CD14-positive monocyte (primary cell): ENCODE data around the gene CCDC106. TPM values are rescaled to one million over a fixed set of nuclear protein-coding genes. Genes with fewer than 3 reads are reported as not detected.

Source experiments
- DNase-seq, 3 donors: peaks; one replicate each; pipeline ENCODE4 v3.0.0-alpha.2; 2011 to 2022
- H2AFZ ChIP-seq: 2 replicates; pipeline ENCODE4 v1.6.0; 2012; ENCODE audit warnings: mild to moderate bottlenecking, low read depth, low read length, inconsistent platforms; ENCODE audit not compliant: insufficient read depth, poor library complexity, severe bottlenecking
- H3K27ac ChIP-seq, 2 donors: 1 replicate in 1 of 2; 2 replicates in 1 of 2; pipeline ENCODE4 v1.5.1; 2012 to 2013; ENCODE audit warnings: low read length in 2 of 2, control low read depth in 1 of 2, inconsistent platforms in 1 of 2, low read depth in 1 of 2, mild to moderate bottlenecking in 1 of 2
- H3K27me3 ChIP-seq, 2 donors: one replicate each; pipeline versions ENCODE4 v1.6.0 to v1.6.1; 2011 to 2013; ENCODE audit warnings: low read length in 2 of 2; ENCODE audit not compliant: control insufficient read depth in 2 of 2, insufficient read depth in 2 of 2
- H3K36me3 ChIP-seq, 2 donors: replicated peaks in 1 of 2; 1 replicate in 1 of 2; 2 replicates in 1 of 2; pipeline versions ENCODE4 v1.5.1 to v1.6.1; 2012 to 2013; ENCODE audit warnings: low read length in 2 of 2, control low read depth in 1 of 2, inconsistent platforms in 1 of 2, mild to moderate bottlenecking in 1 of 2; ENCODE audit not compliant: insufficient read depth in 2 of 2, control insufficient read depth in 1 of 2
- H3K4me1 ChIP-seq, 2 donors: 1 replicate in 1 of 2; 2 replicates in 1 of 2; pipeline versions ENCODE4 v1.5.1 to v1.6.1; 2012 to 2013; ENCODE audit warnings: low read length in 2 of 2, control low read depth in 1 of 2, inconsistent platforms in 1 of 2, mild to moderate bottlenecking in 1 of 2, moderate library complexity in 1 of 2; ENCODE audit not compliant: insufficient read depth in 2 of 2, control insufficient read depth in 1 of 2
- H3K4me2 ChIP-seq: replicated peaks from 2 replicates; pipeline ENCODE3; 2012; ENCODE audit warnings: low read length, moderate library complexity, mild to moderate bottlenecking; ENCODE audit not compliant: poor library complexity, severe bottlenecking; ENCODE audit errors: extremely low read depth
- H3K4me3 ChIP-seq, 3 experiments: fragments of 200-600 bp in 1 of 3; sonication (generic) in 1 of 3; replicated peaks in 1 of 3; 1 replicate in 2 of 3; 2 replicates in 1 of 3; pipeline ENCODE4 v1.5.1; 2011 to 2013; ENCODE audit warnings: low read length in 3 of 3, mild to moderate bottlenecking in 3 of 3, control low read depth in 2 of 3, low read depth in 2 of 3, inconsistent platforms in 1 of 3, moderate library complexity in 1 of 3
- H3K79me2 ChIP-seq: 2 replicates; pipeline ENCODE4 v1.6.0; 2012; ENCODE audit warnings: mild to moderate bottlenecking, control low read depth, inconsistent platforms, low read length, moderate library complexity; ENCODE audit not compliant: insufficient read depth
- H3K9ac ChIP-seq: 2 replicates; pipeline ENCODE4 v1.6.0; 2017; ENCODE audit warnings: low read length, mild to moderate bottlenecking; ENCODE audit not compliant: insufficient read depth, poor library complexity, severe bottlenecking
- H3K9me3 ChIP-seq, 2 donors: replicated peaks in 1 of 2; 1 replicate in 1 of 2; 2 replicates in 1 of 2; pipeline versions ENCODE4 v1.5.1 to v1.6.1; 2012 to 2013; ENCODE audit warnings: low read length in 2 of 2, control low read depth in 1 of 2; ENCODE audit not compliant: control insufficient read depth in 1 of 2, insufficient read depth in 1 of 2
- H4K20me1 ChIP-seq: 2 replicates; pipeline ENCODE4 v1.6.0; 2012; ENCODE audit warnings: mild to moderate bottlenecking, low read length, control low read depth, moderate library complexity; ENCODE audit not compliant: insufficient read depth
- H3K27ac Mint-ChIP-seq, 7 donors: one replicate each; pipeline ENCODE4 v1.8.0; 2020; ENCODE audit warnings: mild to moderate bottlenecking in 7 of 7, mixed read lengths in 7 of 7, moderate library complexity in 6 of 7, inconsistent platforms in 2 of 7
- H3K27me3 Mint-ChIP-seq, 3 donors: one replicate each; pipeline ENCODE4 v1.8.0; 2021 to 2022; ENCODE audit warnings: low read depth in 3 of 3, mild to moderate bottlenecking in 3 of 3, mixed read lengths in 3 of 3, moderate library complexity in 3 of 3, inconsistent platforms in 1 of 3
- H3K36me3 Mint-ChIP-seq, 2 donors: one replicate each; pipeline ENCODE4 v1.8.0; 2020; ENCODE audit warnings: mixed read lengths in 2 of 2, inconsistent platforms in 1 of 2, mild to moderate bottlenecking in 1 of 2
- H3K4me1 Mint-ChIP-seq: one replicate; pipeline ENCODE4 v1.8.0; 2020; ENCODE audit warnings: mild to moderate bottlenecking, mixed read lengths
- H3K4me3 Mint-ChIP-seq, 2 donors: one replicate each; pipeline ENCODE4 v1.8.0; 2020; ENCODE audit warnings: mild to moderate bottlenecking in 2 of 2, mixed read lengths in 2 of 2, moderate library complexity in 1 of 2
- H3K9me3 Mint-ChIP-seq, 7 donors: one replicate each; pipeline ENCODE4 v1.8.0; 2020 to 2022; ENCODE audit warnings: mixed read lengths in 7 of 7, mild to moderate bottlenecking in 6 of 7, moderate library complexity in 6 of 7, inconsistent platforms in 2 of 7
- WGBS: methylation state at CpG from one replicate; pipeline ENCODE4 v1.1.5; 2013; ENCODE audit warnings: missing lambda C conversion rate; ENCODE audit not compliant: insufficient coverage; 5-methylcytosine and 5-hydroxymethylcytosine counted together
- intact Hi-C, 2 donors: fragments of 100-400 bp; cut with micrococcal nuclease; formaldehyde crosslinking; loops; one replicate each; pipeline versions ENCODE4 v1.15.0 to v1.15.1; 2023
- polyA plus RNA-seq, 3 donors: library from polyadenylated mRNA; depleted of rRNA in 1 of 3; unstranded in 2 of 3; stranded (reverse) in 1 of 3; fragments of 300-500 nt in 2 of 3; fragments of >200 nt in 1 of 3; fragmentation: Illumina TruSeq in 2 of 3; gene quantifications; 1 replicate in 2 of 3; 2 replicates in 1 of 3; pipeline ENCODE4 v1.2.3, GENCODE V29; 2012 to 2021
- TF ChIP-seq, protein P1 (sequence below): fragments of 200-600 bp; IDR thresholded peaks from one replicate; pipeline ENCODE4 v1.8.0; 2022; ENCODE audit warnings: antibody characterized with exemption, mild to moderate bottlenecking

Gene CCDC106
- polyA plus RNA-seq, 3 donors: 0.74 to 2.4 (median 1.2) TPM

DNA sequence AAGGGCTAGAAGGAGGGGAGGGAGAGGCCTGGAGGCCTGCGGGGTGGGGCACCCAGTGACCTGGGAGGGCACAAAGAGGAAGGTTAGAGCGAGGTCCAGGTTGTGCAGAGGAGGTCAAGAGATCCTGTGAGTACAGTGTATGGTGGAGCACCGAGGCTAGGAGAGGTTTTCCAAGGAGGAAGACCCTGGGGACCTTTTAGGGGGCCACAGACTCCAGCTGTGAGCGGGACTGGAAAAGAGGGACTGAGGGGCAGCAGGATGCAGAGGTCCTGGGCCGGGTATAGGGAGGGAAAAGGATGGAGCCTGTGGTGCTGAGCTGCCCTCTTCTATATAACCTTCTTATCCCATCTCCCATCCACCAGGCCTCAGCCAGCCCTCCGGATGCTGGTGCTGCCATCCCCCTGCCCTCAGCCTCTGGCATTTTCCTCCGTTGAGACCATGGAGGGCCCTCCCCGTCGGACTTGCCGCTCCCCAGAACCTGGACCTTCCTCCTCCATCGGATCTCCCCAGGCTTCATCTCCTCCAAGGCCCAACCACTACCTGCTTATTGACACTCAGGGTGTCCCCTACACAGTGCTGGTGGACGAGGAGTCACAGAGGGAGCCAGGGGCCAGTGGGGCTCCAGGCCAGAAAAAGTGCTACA is 3.7 kb upstream of the CCDC106 start:
- Histone ChIP-seq H2AFZ (peak overlapping the region; percentile 74), H3K4me1 (peaks cover 66 to 77% of the 10 kb centered on the region in 2 donors), H3K9ac (peak overlapping the region; percentile 74), H3K9me3 (peaks cover 0 to 3% of the 10 kb centered on the region in 2 donors), H3K27me3 (peaks cover 0 to 5% of the 10 kb centered on the region in 2 donors), H3K36me3 (peaks cover 11 to 13% of the 10 kb centered on the region in 2 donors), H3K4me3 (peak overlapping the region; percentile 46 to 83 (median 59)), H3K27ac (peak overlapping the region in 1 of 2 donors; percentile 91), H3K79me2 (peaks cover 31% of the 10 kb centered on the region), H4K20me1 (peaks cover 12% of the 10 kb centered on the region), H3K4me2 (peak overlapping the region; percentile 96)
- Mint-ChIP-seq H3K27me3 (peaks cover 7 to 29% (median 21%) of the 10 kb centered on the region in 3 donors), H3K36me3 (peaks cover 10 to 22% of the 10 kb centered on the region in 2 donors), H3K9me3 (peaks cover 0 to 7% (median 4%) of the 10 kb centered on the region in 7 donors), H3K4me1 (peaks cover 62% of the 10 kb centered on the region), H3K4me3 (peak overlapping the region; percentile 87 to 91), H3K27ac (peak overlapping the region in 6 of 7 donors; percentile 53 to 91 (median 81))
- intact Hi-C loops: loop anchor here in 1 of 2 donors (5.0 kb wide), 1 partner anchor 37 kb away; the partner anchor contains the start of gene ZNF865
- TF ChIP-seq, protein P1, sequence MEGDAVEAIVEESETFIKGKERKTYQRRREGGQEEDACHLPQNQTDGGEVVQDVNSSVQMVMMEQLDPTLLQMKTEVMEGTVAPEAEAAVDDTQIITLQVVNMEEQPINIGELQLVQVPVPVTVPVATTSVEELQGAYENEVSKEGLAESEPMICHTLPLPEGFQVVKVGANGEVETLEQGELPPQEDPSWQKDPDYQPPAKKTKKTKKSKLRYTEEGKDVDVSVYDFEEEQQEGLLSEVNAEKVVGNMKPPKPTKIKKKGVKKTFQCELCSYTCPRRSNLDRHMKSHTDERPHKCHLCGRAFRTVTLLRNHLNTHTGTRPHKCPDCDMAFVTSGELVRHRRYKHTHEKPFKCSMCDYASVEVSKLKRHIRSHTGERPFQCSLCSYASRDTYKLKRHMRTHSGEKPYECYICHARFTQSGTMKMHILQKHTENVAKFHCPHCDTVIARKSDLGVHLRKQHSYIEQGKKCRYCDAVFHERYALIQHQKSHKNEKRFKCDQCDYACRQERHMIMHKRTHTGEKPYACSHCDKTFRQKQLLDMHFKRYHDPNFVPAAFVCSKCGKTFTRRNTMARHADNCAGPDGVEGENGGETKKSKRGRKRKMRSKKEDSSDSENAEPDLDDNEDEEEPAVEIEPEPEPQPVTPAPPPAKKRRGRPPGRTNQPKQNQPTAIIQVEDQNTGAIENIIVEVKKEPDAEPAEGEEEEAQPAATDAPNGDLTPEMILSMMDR: no peak
- 67% methylated on average over 10 of the region's 12 CpGs for WGBS
- no peak for DNase-seq

DNA sequence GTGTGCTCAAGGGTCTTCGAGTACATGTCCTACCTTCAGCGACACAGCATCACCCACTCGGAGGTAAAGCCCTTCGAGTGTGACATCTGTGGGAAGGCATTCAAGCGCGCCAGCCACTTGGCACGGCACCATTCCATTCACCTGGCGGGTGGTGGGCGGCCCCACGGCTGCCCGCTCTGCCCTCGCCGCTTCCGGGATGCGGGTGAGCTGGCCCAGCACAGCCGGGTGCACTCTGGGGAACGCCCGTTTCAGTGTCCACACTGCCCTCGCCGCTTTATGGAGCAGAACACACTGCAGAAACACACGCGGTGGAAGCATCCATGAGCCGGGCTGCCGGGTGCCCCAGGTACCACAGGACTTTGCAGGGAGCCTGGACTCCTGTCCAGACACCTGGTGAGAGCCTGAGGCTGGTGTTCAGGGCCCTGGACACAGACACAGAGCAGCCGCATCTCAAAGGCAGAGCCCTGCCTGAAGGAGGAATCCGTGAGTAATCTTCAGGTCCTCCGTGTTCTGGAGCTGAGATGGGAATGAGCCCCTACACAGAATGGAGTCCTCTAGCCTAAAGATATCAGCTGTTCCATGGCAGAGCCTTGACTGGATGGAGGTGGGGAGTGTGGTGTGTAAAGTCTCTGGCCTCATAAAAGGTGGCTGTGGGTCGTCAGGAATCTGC is 3.0 kb upstream of the CCDC106 start:
- 98% methylated on average over 25 of the region's 28 CpGs for WGBS
- H3K27ac ChIP-seq: peak overlapping the region in 1 of 2 donors; percentile 91
- Mint-ChIP-seq H3K27ac (peak overlapping the region in 1 of 7 donors; percentile 23), H3K4me3 (no peak overlapping the region), H3K4me1 (peaks cover 63% of the 10 kb centered on the region), H3K27me3 (peaks cover 7 to 31% (median 19%) of the 10 kb centered on the region in 3 donors), H3K36me3 (peaks cover 10 to 22% of the 10 kb centered on the region in 2 donors), H3K9me3 (peaks cover 0 to 7% (median 4%) of the 10 kb centered on the region in 7 donors)
- peaks cover 11 to 13% of the 10 kb centered on the region in 2 donors for H3K36me3 ChIP-seq
- H3K27me3 ChIP-seq: peaks cover 0 to 5% of the 10 kb centered on the region in 2 donors
- peaks cover 0 to under 1% of the 10 kb centered on the region in 2 donors for H3K9me3 ChIP-seq
- intact Hi-C loops: loop anchor here in 1 of 2 donors (5.0 kb wide), 1 partner anchor 38 kb away; the partner anchor contains the start of gene ZNF865
- peak overlapping the region; percentile 96 for H3K4me2 ChIP-seq
- peaks cover 61 to 71% of the 10 kb centered on the region in 2 donors for H3K4me1 ChIP-seq
- peaks cover 10% of the 10 kb centered on the region for H4K20me1 ChIP-seq
- peak overlapping the region; percentile 74 for H3K9ac ChIP-seq
- DNase-seq: no peak
- no peak overlapping the region for H2AFZ ChIP-seq
- TF ChIP-seq, protein P1: no peak
- H3K4me3 ChIP-seq: no peak overlapping the region
- peaks cover 31% of the 10 kb centered on the region for H3K79me2 ChIP-seq
